Measurements from ENCODE around the gene WDR18.

WDR18 gene

GRCh38 chr19:1032264-1032867, 48.2 kb downstream of the WDR18 start:
- Histone ChIP-seq H3K27ac (ENCODE audit: low read length) (no peak overlapping the region), H3K4me3 (ENCODE audit: low read length) (no peak overlapping the region), H3K9me3 (replicated peaks; ENCODE audit: insufficient read depth, low read length) (no peaks in the 10 kb centered on the region), H2AFZ (ENCODE audit: low read length) (no peak overlapping the region), H3K4me2 (ENCODE audit: low read depth, low read length) (no peak overlapping the region), H3K9me2 (replicated peaks; ENCODE audit: insufficient read depth, low read length) (no peaks in the 10 kb centered on the region), H3K27me3 (replicated peaks; ENCODE audit: insufficient read depth, low read length) (no peaks in the 10 kb centered on the region), H3K4me1 (ENCODE audit: low read length) (peaks cover 10% of the 10 kb centered on the region), H3K9ac (ENCODE audit: low read length) (no peak overlapping the region), H3K36me3 (replicated peaks; ENCODE audit: insufficient read depth, low read length) (peaks cover 5% of the 10 kb centered on the region; the same call in 1 of the 2 replicates), H3F3A (ENCODE audit: insufficient read depth, low read length) (peaks cover 28% of the 10 kb centered on the region), H3K79me2 (ENCODE audit: low read length) (peaks cover 63% of the 10 kb centered on the region), H4K20me1 (ENCODE audit: insufficient read depth, low read length) (no peaks in the 10 kb centered on the region)
- no peak for DNase-seq
- no peak for TF ChIP-seq EZH2phosphoT487 (IDR thresholded peaks at IDR 0.05; ENCODE audit: low read length)
- TF ChIP-seq EZH2 (optimal IDR thresholded peaks at IDR 0.05; ENCODE audit: low read depth, low read length): no peak
- no peak for TF ChIP-seq CTCF (IDR thresholded peaks at IDR 0.05; ENCODE audit: low read length)

GRCh38 chr19:1035998-1036621, 52.0 kb downstream of the WDR18 start:
- Histone ChIP-seq H3K9me3 (replicated peaks; ENCODE audit: insufficient read depth, low read length) (no peaks in the 10 kb centered on the region), H3K4me3 (ENCODE audit: low read length) (no peak overlapping the region), H3K27me3 (replicated peaks; ENCODE audit: insufficient read depth, low read length) (no peaks in the 10 kb centered on the region), H3K9me2 (replicated peaks; ENCODE audit: insufficient read depth, low read length) (no peaks in the 10 kb centered on the region), H4K20me1 (ENCODE audit: insufficient read depth, low read length) (no peaks in the 10 kb centered on the region), H2AFZ (ENCODE audit: low read length) (no peak overlapping the region), H3K9ac (ENCODE audit: low read length) (no peak overlapping the region), H3K79me2 (ENCODE audit: low read length) (peaks cover 38% of the 10 kb centered on the region), H3K27ac (ENCODE audit: low read length) (no peak overlapping the region), H3K36me3 (replicated peaks; ENCODE audit: insufficient read depth, low read length) (peaks cover 5% of the 10 kb centered on the region; the same call in 1 of the 2 replicates), H3K4me2 (ENCODE audit: low read depth, low read length) (no peak overlapping the region), H3K4me1 (ENCODE audit: low read length) (peaks cover 33% of the 10 kb centered on the region), H3F3A (ENCODE audit: insufficient read depth, low read length) (peaks cover 48% of the 10 kb centered on the region)
- DNase-seq: no peak
- TF ChIP-seq EZH2phosphoT487 (IDR thresholded peaks at IDR 0.05; ENCODE audit: low read length): no peak
- TF ChIP-seq CTCF (IDR thresholded peaks at IDR 0.05; ENCODE audit: low read length): no peak
- no peak for TF ChIP-seq EZH2 (optimal IDR thresholded peaks at IDR 0.05; ENCODE audit: low read depth, low read length)

GRCh38 chr19:1037621-1038064, 53.5 kb downstream of the WDR18 start:
- Histone ChIP-seq H3K4me3 (ENCODE audit: low read length) (peak overlapping the region; percentile 36), H3K9ac (ENCODE audit: low read length) (peak overlapping the region; percentile 52; the same call in 1 of the 2 replicates), H3K27me3 (replicated peaks; ENCODE audit: insufficient read depth, low read length) (no peaks in the 10 kb centered on the region)

More at GRCh38 chr19:1037621-1038064, 53.5 kb downstream of the WDR18 start:
- Histone ChIP-seq H3K36me3 (replicated peaks; ENCODE audit: insufficient read depth, low read length) (no peaks in the 10 kb centered on the region), H3F3A (ENCODE audit: insufficient read depth, low read length) (peaks cover 40% of the 10 kb centered on the region), H3K4me1 (ENCODE audit: low read length) (peaks cover 37% of the 10 kb centered on the region), H3K27ac (ENCODE audit: low read length) (peak overlapping the region; percentile 89), H4K20me1 (ENCODE audit: insufficient read depth, low read length) (no peaks in the 10 kb centered on the region), H2AFZ (ENCODE audit: low read length) (no peak overlapping the region), H3K9me3 (replicated peaks; ENCODE audit: insufficient read depth, low read length) (no peaks in the 10 kb centered on the region), H3K79me2 (ENCODE audit: low read length) (peaks cover 36% of the 10 kb centered on the region), H3K4me2 (ENCODE audit: low read depth, low read length) (peak overlapping the region; percentile 66), H3K9me2 (replicated peaks; ENCODE audit: insufficient read depth, low read length) (no peaks in the 10 kb centered on the region)
- peak; percentile 63 for DNase-seq
- TF ChIP-seq EZH2phosphoT487 (IDR thresholded peaks at IDR 0.05; ENCODE audit: low read length) (no peak), CTCF (IDR thresholded peaks at IDR 0.05; ENCODE audit: low read length) (no peak), EZH2 (optimal IDR thresholded peaks at IDR 0.05; ENCODE audit: low read depth, low read length) (no peak)

Measured in MM.1S (cell line).